Body of pancreas (tissue), 4 donors: ENCODE results near the gene NCS1.

ENCODE experiments used
- CTCF ChIP-seq, 7 experiments: fragments of 450-650 bp in 4 of 7; fragments of 200-600 bp in 3 of 7; sonication (generic) in 3 of 7; IDR thresholded peaks; one replicate each; pipeline ENCODE4 v1.5.1; 2016 to 2019; ENCODE audit warnings: antibody characterized with exemption in 7 of 7
- POLR2A ChIP-seq, 3 donors: fragments of 450-650 bp; IDR thresholded peaks; one replicate each; pipeline ENCODE4 v1.6.1; 2016; ENCODE audit warnings: antibody characterized with exemption in 3 of 3, mild to moderate bottlenecking in 2 of 3

GRCh38 chr9:130207241-130207992 lies 35.2 kb downstream of the NCS1 start:
- TF ChIP-seq CTCF (IDR thresholded peaks at IDR 0.05): no peak
- no peak for TF ChIP-seq POLR2A (IDR thresholded peaks at IDR 0.05)
